GM12892 (cell line): ENCODE results near the gene CD300LG.

Experiments used
- POLR2A ChIP-seq: IDR thresholded peaks from 2 replicates; pipeline ENCODE4 v1.6.1; 2011; ENCODE audit warnings: low read depth, low read length, control low read depth
- POLR2AphosphoS5 ChIP-seq: IDR thresholded peaks from 2 replicates; pipeline ENCODE4 v1.6.1; 2011; ENCODE audit warnings: low read depth, low read length, control low read depth

DNA sequence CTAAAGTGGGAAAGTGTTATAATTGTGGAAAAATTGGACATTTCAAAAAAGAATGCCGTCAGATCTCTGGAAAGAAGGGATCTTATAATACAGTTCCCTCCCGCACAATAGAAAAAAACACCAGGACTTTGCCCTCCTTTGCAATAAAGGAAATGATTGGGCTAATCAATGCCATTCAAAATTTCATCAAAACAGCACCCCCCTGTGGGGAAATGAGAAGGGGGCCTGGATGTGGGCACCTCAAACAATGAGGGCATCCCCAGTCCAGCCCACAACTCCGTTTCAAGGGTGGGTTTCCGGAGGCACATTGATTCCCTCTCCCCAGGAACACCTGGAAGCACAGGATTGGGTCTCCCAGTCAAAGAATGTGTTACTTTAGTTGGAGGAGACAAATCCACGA, 26.1 kb downstream of the CD300LG start:
- TF ChIP-seq POLR2A = no peak
- no peak for TF ChIP-seq POLR2AphosphoS5
